HT-29 (cell line): ENCODE data around the gene ST3GAL2. TPM values are rescaled to one million over a fixed set of nuclear protein-coding genes. Genes with fewer than 3 reads are reported as not detected.
"Not testable (repeated sequence)": the region's sequence is repeated elsewhere in the genome, so short reads cannot be mapped to it uniquely, and the experiment has no call there.

ENCODE experiments used
- DNase-seq: peaks from one replicate; pipeline ENCODE4 v3.0.0-alpha.2; 2015; ENCODE audit warnings: low spot score
- total RNA-seq: library from RNA; depleted of rRNA; stranded (reverse); fragments of >200 nt; shearing (Covaris generic); gene quantifications from 2 replicates; pipeline ENCODE4 v1.2.3, GENCODE V29; 2014

The ST3GAL2 gene
- total RNA-seq, 1 experiment from 2014 or later = 84.7 TPM

GRCh38 chr16:70467608-70468007, 28.7 kb upstream of the ST3GAL2 start:
- DNase-seq = no peak

- peak; percentile 30 for DNase-seq
These were observed 28.2 kb upstream of the ST3GAL2 start for GRCh38 chr16:70467113-70467512.

- no peak for DNase-seq
These were observed 27.8 kb upstream of the ST3GAL2 start for GRCh38 chr16:70466805-70467076.

- DNase-seq = no peak
These were observed 27.3 kb upstream of the ST3GAL2 start for GRCh38 chr16:70465999-70466804.

- DNase-seq = no peak
These were observed 24.3 kb upstream of the ST3GAL2 start for GRCh38 chr16:70463235-70463634.

- no peak for DNase-seq
These were observed 21.9 kb upstream of the ST3GAL2 start for GRCh38 chr16:70460737-70461261.

- no peak for DNase-seq
These were observed 18.7 kb upstream of the ST3GAL2 start for GRCh38 chr16:70457446-70458166.

- no peak for DNase-seq
These were observed 17.0 kb upstream of the ST3GAL2 start for GRCh38 chr16:70455910-70456309.

GRCh38 chr16:70454222-70455034, 15.5 kb upstream of the ST3GAL2 start, which contains the start of gene FCSK:
FCSK (plus strand) TSS chr16:70454595; CDS start chr16:70463191, 8,596 bp downstream.
- DNase-seq = peak; percentile 74

- no peak for DNase-seq
These were observed 15.0 kb upstream of the ST3GAL2 start for GRCh38 chr16:70453892-70454221.

- DNase-seq = no peak
These were observed 14.4 kb upstream of the ST3GAL2 start for GRCh38 chr16:70453117-70453891.

- not testable (repeated sequence) for DNase-seq
These were observed 12.1 kb upstream of the ST3GAL2 start for GRCh38 chr16:70451004-70451340.

- not testable (repeated sequence) for DNase-seq
These were observed 11.5 kb upstream of the ST3GAL2 start for GRCh38 chr16:70450142-70451003.

GRCh38 chr16:70448075-70448474, 9.2 kb upstream of the ST3GAL2 start:
- DNase-seq = no peak

- DNase-seq = peak; percentile 86
These were observed 5.6 kb upstream of the ST3GAL2 start for GRCh38 chr16:70444249-70445063.

GRCh38 chr16:70442344-70442743, 3.4 kb upstream of the ST3GAL2 start:
- no peak for DNase-seq

GRCh38 chr16:70441406-70441990, 2.6 kb upstream of the ST3GAL2 start:
- no peak for DNase-seq

- no peak for DNase-seq
These were observed 1.3 kb upstream of the ST3GAL2 start for GRCh38 chr16:70440009-70440692.

GRCh38 chr16:70438585-70438968, 323 bp downstream of the ST3GAL2 start:
- DNase-seq = no peak
